ENCODE measurements around the gene ZNF574.

Gene ZNF574

DNA sequence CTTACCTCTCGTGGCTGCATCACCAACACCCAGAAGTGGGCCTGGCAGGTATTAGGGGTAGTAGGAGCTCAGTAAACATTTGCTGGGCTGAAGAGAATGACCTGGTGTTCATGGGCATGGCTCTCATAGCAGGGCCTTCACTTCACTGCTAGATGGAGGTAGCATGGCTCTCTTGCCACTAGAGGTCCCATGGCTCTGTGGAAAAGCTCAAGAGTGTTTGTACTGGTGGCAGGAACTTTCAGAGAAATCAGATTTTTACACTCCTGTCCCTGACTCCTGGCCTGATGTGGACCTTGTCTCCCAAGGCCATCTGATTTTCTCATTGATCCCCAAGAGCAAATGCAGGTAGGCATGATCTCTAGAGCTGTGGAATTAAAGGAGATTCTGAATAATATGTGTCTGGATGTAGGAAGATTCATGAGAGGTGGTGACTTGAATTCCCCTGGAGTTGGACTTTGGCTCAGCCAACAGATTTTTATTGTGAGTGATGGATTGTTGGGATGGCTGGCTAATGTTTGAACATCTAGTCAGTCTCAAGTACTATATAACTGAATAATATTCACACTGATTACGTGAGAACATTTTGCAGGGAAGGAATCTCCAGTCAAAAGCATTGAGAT is 5.7 kb downstream of the ZNF574 start:
- no peak overlapping the region for H3K4me3 ChIP-seq (ENCODE audit: low read length)
- no peak for TF ChIP-seq ZNF274 (IDR thresholded peaks at IDR 0.05; ENCODE audit: low read depth, low read length)

DNA sequence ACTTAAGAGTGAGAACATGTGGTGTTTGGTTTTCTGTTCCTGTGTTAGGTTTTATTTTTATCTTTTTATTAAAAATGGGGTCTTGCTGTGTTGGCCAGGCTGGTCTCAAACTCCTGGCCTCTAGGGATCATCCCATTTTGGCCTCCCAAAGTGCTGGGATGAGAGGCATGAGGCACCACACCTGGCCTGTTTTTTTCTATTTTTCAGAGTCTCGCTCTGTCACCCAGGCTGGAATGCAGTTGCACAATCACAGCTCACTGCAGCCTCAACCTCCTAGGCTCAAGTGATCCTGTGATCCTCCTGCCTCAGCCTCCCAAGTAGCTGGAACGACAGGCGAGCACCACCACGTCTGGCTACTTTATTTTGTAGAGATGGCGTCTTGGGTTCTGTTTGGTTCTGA is 7.6 kb downstream of the ZNF574 start:
- no peak for TF ChIP-seq ZNF274 (IDR thresholded peaks at IDR 0.05; ENCODE audit: low read depth, low read length)
- H3K4me3 ChIP-seq (ENCODE audit: low read length): no peak overlapping the region

DNA sequence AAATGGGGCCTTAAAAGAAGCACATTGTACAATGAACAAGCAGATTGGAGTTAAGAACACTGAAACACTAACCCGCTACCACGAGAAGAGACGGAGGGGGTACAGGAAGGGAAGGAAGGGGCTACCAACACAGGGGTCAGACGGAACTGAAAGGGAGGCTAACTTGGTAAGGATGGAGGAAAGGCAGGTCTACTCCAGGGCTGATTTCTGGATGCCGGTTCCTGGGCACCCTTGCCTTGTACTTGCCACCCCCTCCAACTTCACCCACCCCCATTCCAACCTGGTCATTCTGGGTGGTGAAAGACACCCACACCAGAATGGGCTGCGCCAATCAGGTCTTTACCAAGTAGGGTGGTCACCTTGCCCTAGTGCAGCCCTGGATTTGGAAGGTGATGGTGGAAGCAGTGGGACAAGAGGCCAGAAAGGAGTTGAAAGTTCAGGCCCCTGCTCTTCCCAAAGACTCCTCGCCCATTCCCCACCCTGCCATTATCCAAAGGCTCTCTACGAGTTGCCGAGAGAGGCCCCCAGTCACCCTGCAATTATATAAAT is 10.3 kb downstream of the ZNF574 start:
- no peak for TF ChIP-seq ZNF274 (IDR thresholded peaks at IDR 0.05; ENCODE audit: low read depth, low read length)

DNA sequence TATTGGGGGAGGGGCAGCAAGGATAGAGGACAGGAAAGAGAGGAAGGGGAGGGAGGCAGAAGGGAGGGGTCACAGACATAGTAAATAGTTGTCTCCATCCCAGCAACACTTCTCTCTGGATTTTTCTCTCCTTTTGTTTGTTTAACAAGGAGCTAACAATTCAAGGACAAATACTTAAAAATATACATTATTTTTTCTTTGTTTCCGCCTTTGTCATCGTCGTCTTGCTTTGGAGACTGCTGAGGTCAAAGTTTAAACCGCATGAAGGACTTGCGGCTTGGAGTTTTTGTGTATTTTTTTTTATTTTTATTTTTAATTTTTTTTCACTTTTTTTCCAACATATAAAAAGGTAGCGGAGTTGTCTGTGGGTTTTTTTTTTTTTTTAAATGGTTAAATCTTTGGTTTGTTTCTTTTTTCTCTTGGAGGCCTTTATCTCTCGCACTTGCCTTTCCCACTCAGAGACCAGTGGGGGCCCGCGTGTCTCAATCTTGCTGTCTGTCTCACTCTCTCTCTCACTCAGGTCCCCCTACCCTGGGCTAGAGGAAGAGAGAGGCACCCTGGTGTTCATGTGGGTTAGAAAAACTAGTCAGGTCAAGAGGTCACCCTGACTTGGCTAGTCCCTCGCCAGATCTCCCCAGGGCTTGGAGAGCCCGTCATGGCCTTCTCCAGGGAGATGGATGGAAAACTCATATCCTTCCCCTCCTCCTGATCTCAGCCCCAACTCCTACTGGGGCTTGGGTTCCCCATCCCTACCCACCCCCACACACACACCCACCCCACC is 11.0 kb downstream of the ZNF574 start:
- H3K4me3 ChIP-seq (ENCODE audit: low read length): no peak overlapping the region
- TF ChIP-seq ZNF274 (IDR thresholded peaks at IDR 0.05; ENCODE audit: low read depth, low read length): no peak

More for the DNA sequence above, 10.3 kb downstream of the ZNF574 start:
- no peak overlapping the region for H3K4me3 ChIP-seq (ENCODE audit: low read length)

DNA sequence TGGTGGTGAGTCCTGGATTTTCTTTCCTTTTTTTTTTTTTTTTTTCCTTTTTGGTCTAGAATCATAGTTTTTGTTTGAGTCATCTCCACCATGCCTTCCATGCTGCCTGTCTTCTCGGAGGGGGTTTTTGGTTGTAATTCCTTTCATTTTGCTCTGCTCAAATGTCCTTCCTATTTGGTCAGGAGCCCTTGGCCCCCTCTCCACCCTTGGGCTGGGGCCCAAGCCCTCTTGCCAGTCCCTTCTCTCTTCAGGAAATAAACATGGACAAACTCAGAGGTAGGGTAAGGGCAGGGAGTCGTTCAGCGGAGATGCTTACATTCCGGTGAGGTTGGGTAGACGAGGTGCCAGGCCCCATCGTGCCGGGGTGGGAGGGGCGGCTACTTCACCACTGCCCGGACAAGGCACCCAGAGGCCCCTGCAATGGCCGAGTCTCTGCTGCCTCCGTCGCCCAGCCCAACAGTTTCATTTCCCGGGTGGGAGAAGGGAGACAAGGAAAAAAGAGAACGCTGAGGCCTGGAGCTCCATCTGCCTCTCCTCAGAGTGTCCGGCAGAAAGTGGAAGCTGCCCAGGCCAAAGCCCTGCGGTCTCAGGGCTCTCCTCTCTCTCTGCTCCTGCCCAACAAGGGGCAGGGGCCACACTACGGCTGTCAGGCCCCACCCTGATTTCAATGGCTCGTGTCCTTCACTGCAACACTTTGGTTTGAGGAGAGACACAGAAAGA is 12.7 kb downstream of the ZNF574 start:
- TF ChIP-seq ZNF274 (IDR thresholded peaks at IDR 0.05; ENCODE audit: low read depth, low read length): no peak
- H3K4me3 ChIP-seq (ENCODE audit: low read length): no peak overlapping the region

DNA sequence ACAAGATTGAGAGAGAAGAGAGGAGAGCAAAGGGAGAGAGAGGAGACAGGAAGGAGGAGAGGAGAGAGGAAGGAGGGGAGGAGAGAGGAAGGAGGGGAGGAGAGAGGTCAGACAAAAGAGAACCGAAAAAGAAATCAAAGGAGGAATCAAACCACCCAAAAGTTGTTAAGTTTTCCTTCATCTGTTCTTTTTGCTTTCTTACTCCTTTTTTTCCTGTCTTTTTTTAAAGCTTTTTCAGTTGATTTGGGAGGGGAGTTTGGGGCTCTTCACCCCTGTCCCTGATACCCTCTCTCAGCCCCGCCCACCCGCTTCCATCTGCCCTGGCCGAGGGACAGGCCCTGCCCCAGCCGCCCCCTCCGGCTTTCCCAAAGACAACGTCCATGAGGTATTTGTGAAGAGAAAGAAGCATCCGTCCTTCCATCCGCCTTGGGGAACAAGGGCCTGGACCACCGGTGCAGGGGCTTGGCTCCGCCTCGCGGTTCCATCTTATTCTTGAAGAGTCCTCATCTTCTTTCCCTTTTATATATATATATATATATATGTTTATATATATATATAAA is 13.3 kb downstream of the ZNF574 start:
- H3K4me3 ChIP-seq (ENCODE audit: low read length): no peak overlapping the region
- no peak for TF ChIP-seq ZNF274 (IDR thresholded peaks at IDR 0.05; ENCODE audit: low read depth, low read length)

DNA sequence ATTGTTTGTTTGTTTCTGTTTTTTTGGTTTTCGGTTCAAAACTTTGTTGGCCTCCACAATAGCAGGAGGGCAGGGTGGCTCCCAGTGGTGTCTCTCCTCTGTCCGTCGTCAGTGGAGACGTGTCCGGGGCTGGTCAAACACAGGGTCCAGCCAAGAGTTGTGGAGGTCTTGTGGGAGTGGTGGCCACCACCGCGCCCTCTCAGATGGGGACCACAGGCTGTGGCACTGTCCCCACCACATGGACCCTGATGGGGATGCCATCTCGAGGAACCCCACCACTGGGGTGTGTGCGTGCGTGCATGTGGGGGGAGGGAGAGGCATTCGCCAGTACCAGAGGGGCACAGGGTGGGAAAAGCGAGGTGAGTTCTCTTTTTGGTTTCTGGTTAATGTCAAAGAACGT is 13.8 kb downstream of the ZNF574 start:
- TF ChIP-seq ZNF274 (IDR thresholded peaks at IDR 0.05; ENCODE audit: low read depth, low read length): no peak
- no peak overlapping the region for H3K4me3 ChIP-seq (ENCODE audit: low read length)

DNA sequence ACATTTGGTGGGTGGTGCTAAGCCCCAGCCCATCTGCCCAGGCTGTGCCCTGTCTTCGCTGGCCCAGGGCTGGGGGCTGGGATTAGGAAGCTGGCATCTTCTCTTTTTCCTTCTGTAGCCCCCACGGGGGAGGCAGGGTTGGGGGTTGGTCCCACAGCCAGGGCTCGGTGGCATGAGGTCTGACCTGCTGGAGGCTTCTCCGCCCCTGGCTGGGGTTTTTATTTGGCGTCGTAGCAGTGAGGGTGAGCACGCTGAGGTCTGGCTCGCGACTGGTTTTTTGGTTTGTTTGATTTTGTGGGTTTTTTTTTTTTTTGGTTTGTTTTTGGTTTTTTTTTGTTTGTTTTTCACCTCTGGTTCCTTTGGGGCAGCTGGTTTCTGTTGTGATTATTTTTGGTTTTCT is 14.7 kb downstream of the ZNF574 start:
- no peak for TF ChIP-seq ZNF274 (IDR thresholded peaks at IDR 0.05; ENCODE audit: low read depth, low read length)
- no peak overlapping the region for H3K4me3 ChIP-seq (ENCODE audit: low read length)

DNA sequence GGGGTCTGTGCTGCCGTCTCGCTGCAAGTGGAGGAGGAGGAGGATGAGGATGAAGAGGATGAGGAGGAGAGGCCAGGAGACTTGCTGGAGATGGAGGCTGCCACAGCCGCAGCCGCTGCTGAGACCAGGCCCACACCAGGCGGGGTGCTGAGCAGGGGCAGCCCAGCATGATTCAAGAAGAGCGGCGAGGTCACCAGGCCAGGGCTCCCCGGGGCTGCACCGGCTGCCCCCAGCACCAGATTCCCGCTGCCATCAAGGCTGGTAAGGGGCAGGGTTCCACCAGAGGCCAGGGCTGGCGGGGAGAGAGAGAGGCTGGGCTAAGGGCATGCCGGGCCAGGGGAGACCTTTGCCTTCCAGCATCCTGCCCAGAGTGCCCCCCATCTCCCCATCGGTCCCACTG is 15.3 kb downstream of the ZNF574 start:
- no peak overlapping the region for H3K4me3 ChIP-seq (ENCODE audit: low read length)

DNA sequence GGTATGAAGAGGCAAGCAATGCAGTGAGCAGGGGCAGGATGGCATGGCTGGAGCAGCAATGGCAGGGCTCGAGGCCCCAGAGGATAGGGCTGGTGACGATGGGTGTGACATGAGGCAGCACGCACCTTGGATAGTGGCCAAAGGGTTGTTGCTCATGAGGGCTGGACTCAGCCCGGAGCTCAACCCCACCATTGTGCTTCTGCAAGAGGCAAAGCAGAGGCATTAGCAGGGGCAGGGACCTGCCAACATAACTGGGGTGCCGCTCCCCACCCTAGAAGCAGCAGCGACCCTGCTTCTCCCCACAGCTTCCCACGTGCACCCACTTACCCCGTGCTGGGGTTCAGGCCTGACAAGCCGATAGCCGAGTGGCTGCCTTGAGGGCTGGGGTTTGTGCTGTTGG is 15.8 kb downstream of the ZNF574 start:
- TF ChIP-seq ZNF274 (IDR thresholded peaks at IDR 0.05; ENCODE audit: low read depth, low read length): no peak
- no peak overlapping the region for H3K4me3 ChIP-seq (ENCODE audit: low read length)

More for the DNA sequence above, 15.3 kb downstream of the ZNF574 start:
- no peak for TF ChIP-seq ZNF274 (IDR thresholded peaks at IDR 0.05; ENCODE audit: low read depth, low read length)

DNA sequence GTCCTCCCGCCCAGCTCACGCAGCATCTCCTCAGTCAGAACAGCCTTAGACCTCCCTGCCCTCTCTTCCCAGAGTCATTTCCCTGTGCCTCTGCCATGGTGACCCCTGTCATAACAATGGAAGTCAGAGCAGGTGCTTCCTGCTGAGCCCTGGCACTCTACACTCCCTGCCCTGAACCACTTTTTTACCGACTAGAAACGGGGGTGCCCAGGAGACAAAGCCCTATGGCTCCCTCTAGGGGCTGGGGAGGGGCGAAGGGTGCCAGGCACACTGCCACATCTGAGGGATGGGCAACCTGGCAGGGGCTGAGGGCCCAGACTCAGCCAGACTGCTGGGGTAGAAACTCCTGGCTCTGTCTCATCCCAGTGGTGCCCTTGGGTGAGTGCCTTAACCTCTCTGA is 16.4 kb downstream of the ZNF574 start:
- H3K4me3 ChIP-seq (ENCODE audit: low read length): no peak overlapping the region
- no peak for TF ChIP-seq ZNF274 (IDR thresholded peaks at IDR 0.05; ENCODE audit: low read depth, low read length)

DNA sequence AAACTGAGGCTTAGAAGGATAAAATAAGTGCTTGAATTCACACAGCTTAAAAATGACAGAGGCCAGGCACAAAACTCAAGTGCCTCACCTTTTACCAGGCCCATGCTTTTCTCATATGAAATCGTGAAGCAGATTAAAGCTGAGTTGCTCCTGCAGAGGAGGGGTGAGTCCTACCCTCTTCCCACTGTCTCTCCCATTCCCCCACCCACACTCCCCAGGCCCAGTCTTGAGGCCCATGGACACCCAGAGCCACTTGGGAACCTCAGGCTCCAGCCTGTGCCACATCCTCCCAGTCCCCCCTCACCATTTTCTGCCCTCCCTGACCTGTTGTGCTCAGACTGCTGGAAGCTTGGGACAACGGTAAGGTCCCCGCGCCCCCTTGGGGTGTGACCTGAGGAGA is 17.5 kb downstream of the ZNF574 start:
- no peak for TF ChIP-seq ZNF274 (IDR thresholded peaks at IDR 0.05; ENCODE audit: low read depth, low read length)
- no peak overlapping the region for H3K4me3 ChIP-seq (ENCODE audit: low read length)

DNA sequence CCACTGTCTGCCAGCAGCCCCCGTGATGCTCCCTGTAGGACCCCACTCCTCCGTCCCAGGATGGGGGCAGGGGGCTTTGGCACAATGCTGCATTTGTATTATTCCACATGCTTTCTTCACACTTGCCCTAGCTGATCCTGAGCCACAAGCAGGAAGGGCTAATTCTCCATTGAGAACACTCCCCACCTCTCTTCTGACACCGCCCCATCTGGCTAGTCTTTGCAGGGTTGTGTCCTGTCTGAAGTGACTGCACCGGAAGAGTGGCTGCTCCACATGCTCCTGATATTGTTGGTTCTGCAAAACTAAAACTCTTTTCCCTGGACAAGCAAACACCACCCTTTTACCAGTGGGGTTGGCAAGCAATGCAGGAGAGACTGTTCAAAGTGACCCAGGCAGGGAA is 18.0 kb downstream of the ZNF574 start:
- TF ChIP-seq ZNF274 (IDR thresholded peaks at IDR 0.05; ENCODE audit: low read depth, low read length): no peak
- H3K4me3 ChIP-seq (ENCODE audit: low read length): no peak overlapping the region

DNA sequence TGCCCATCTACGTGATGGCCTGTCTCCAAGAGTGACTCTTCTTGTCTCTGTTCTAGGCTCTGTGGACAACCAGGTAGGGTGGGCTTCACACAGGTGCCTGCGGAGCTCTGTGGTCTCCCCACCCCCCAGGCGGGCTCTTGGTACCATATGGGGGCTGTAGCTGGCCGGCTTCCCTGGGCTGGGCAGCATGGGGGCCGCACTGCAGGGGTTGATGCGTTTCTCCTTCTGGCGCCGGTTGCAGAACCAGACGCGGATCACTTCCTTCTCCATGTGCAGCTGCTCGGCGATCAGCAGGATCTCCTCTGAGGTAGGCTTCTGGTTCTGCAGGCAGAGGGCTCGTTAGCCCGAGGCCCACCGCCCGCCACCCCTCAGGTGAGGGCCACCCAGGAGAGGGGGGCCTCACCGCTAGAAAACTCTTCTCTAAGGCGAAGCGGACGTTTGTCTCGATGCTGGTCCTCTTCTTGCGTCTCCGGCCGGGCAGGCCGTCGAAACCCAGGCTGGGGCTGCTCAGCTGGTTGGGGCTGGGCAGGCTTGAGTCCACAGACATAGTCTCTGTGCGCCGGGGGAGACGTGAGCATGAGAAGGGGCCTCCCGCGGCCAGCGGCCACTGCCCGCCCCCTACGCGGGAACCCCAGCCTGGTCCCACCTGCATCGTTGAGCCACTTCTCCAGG is 19.3 kb downstream of the ZNF574 start:
- H3K4me3 ChIP-seq (ENCODE audit: low read length): no peak overlapping the region
- no peak for TF ChIP-seq ZNF274 (IDR thresholded peaks at IDR 0.05; ENCODE audit: low read depth, low read length)

All from GM08714 (cell line).